H1 (cell line): Measurements from ENCODE around the gene SH3PXD2B. TPM values are rescaled to one million over a fixed set of nuclear protein-coding genes. Genes with fewer than 3 reads are reported as not detected.

ENCODE experiments used
- CTCF ChIA-PET: fragments of 300-600 bp; sonication (Branson Sonifier 250); formaldehyde crosslinking; loops from one replicate; lab custom pipeline; 2021; ENCODE audit not compliant: partially characterized antibody; lab: Charles Lee
- POLR2A ChIA-PET: fragments of 300-600 bp; sonication (Branson Sonifier 250); formaldehyde crosslinking; loops from one replicate; lab custom pipeline; 2021; ENCODE audit warnings: inconsistent platforms; ENCODE audit not compliant: partially characterized antibody; lab: Charles Lee
- DNase-seq, 2 experiments: peaks; one replicate each; pipeline versions ENCODE4 v3.0.0 to v3.0.0-alpha.2; 2010 to 2022; ENCODE audit warnings: low spot score in 2 of 2, low read depth in 1 of 2, mixed read lengths in 1 of 2
- FAIRE-seq: peaks from 2 replicates; lab custom pipeline; 2011; peaks lifted over from hg19 to GRCh38; lab: Jason Lieb, UNC
- H2AFZ ChIP-seq: 2 replicates; pipeline ENCODE4 v1.8.1; 2012; ENCODE audit warnings: low read length, inconsistent platforms
- H2AK5ac ChIP-seq: 2 replicates; pipeline ENCODE4 v1.6.1; 2013; ENCODE audit warnings: low read depth, low read length
- H2BK120ac ChIP-seq: replicated peaks from 2 replicates; pipeline ENCODE3; 2013; ENCODE audit warnings: low read depth, low read length, inconsistent platforms
- H2BK12ac ChIP-seq: 2 replicates; pipeline ENCODE4 v1.6.1; 2013; ENCODE audit warnings: low read depth, low read length
- H2BK15ac ChIP-seq: 2 replicates; pipeline ENCODE4 v1.6.1; 2013; ENCODE audit warnings: low read length
- H2BK20ac ChIP-seq: 2 replicates; pipeline ENCODE4 v1.6.1; 2013; ENCODE audit warnings: low read length
- H2BK5ac ChIP-seq: 2 replicates; pipeline ENCODE4 v1.6.1; 2013; ENCODE audit warnings: low read depth, low read length
- H3K14ac ChIP-seq: 2 replicates; pipeline ENCODE4 v1.6.1; 2013; ENCODE audit warnings: inconsistent platforms; ENCODE audit not compliant: insufficient read length
- H3K18ac ChIP-seq: 2 replicates; pipeline ENCODE4 v1.6.1; 2013; ENCODE audit warnings: low read length; ENCODE audit errors: extremely low read depth
- H3K23ac ChIP-seq: 2 replicates; pipeline ENCODE4 v1.6.1; 2013; ENCODE audit warnings: inconsistent platforms; ENCODE audit not compliant: insufficient read length
- H3K23me2 ChIP-seq: 2 replicates; pipeline ENCODE4 v1.6.1; 2013; ENCODE audit warnings: low read depth, low read length
- H3K27ac ChIP-seq: 2 replicates; pipeline ENCODE4 v1.6.1; 2011; ENCODE audit warnings: low read depth, low read length, inconsistent platforms
- H3K27me3 ChIP-seq, 4 experiments: replicated peaks in 1 of 4; 1 replicate in 1 of 4; 2 replicates in 3 of 4; pipeline versions ENCODE4 v1.6.1 to v1.8.1; 2011 to 2013; ENCODE audit warnings: low read length in 3 of 4, mild to moderate bottlenecking in 3 of 4, inconsistent platforms in 2 of 4, mixed read lengths in 2 of 4, moderate library complexity in 1 of 4; ENCODE audit not compliant: control insufficient read depth in 3 of 4, insufficient read depth in 3 of 4; ENCODE audit errors: extremely low read depth in 1 of 4
- H3K36me3 ChIP-seq, 4 experiments: 2 replicates each; pipeline versions ENCODE4 v1.6.1 to v1.8.1; 2011 to 2013; ENCODE audit warnings: mild to moderate bottlenecking in 4 of 4, low read length in 3 of 4, moderate library complexity in 2 of 4, control low read depth in 1 of 4, inconsistent platforms in 1 of 4; ENCODE audit not compliant: insufficient read depth in 4 of 4, control insufficient read depth in 2 of 4
- H3K4ac ChIP-seq: replicated peaks from 2 replicates; pipeline ENCODE3; 2013; ENCODE audit warnings: low read length, low read depth, mixed read lengths, inconsistent platforms; ENCODE audit not compliant: insufficient read length
- H3K4me1 ChIP-seq, 4 experiments: replicated peaks in 1 of 4; 1 replicate in 1 of 4; 2 replicates in 3 of 4; pipeline versions ENCODE4 v1.6.1 to v1.8.1; 2011 to 2013; ENCODE audit warnings: low read length in 3 of 4, inconsistent platforms in 2 of 4, mixed read lengths in 1 of 4; ENCODE audit not compliant: insufficient read depth in 4 of 4, control insufficient read depth in 3 of 4
- H3K4me2 ChIP-seq, 2 experiments: 2 replicates each; pipeline versions ENCODE4 v1.6.1 to v1.8.1; 2011 to 2013; ENCODE audit warnings: low read depth in 2 of 2, low read length in 2 of 2, control low read depth in 1 of 2, inconsistent platforms in 1 of 2, mild to moderate bottlenecking in 1 of 2; ENCODE audit not compliant: insufficient read depth in 1 of 2
- H3K4me3 ChIP-seq, 4 experiments: fragments of 200-600, 300-600 bp in 1 of 4; sonication (generic), shearing (Covaris generic), sonication (Bioruptor Twin) in 1 of 4; 2 replicates each; pipeline versions ENCODE4 v1.5.1 to v1.8.1; 2011 to 2016; ENCODE audit warnings: low read length in 4 of 4, low read depth in 3 of 4, control low read depth in 2 of 4, inconsistent platforms in 2 of 4, mild to moderate bottlenecking in 2 of 4, mixed read lengths in 1 of 4, moderate library complexity in 1 of 4; ENCODE audit not compliant: insufficient read depth in 2 of 4; ENCODE audit errors: extremely low read depth in 1 of 4
- H3K56ac ChIP-seq: replicated peaks from 2 replicates; pipeline ENCODE3; 2013; ENCODE audit warnings: low read depth, mild to moderate bottlenecking, mixed read lengths, low read length, inconsistent platforms; ENCODE audit not compliant: insufficient read length
- H3K79me1 ChIP-seq: 2 replicates; pipeline ENCODE4 v1.6.1; 2013; ENCODE audit warnings: low read depth, low read length, control low read depth
- H3K79me2 ChIP-seq, 2 experiments: 2 replicates each; pipeline versions ENCODE4 v1.6.1 to v1.8.1; 2012 to 2013; ENCODE audit warnings: low read length in 2 of 2, mild to moderate bottlenecking in 2 of 2, inconsistent platforms in 1 of 2; ENCODE audit not compliant: insufficient read depth in 2 of 2, control insufficient read depth in 1 of 2
- H3K9ac ChIP-seq, 4 experiments: replicated peaks in 1 of 4; 1 replicate in 1 of 4; 2 replicates in 3 of 4; pipeline versions ENCODE4 v1.6.1 to v1.8.1; 2011 to 2013; ENCODE audit warnings: low read depth in 3 of 4, low read length in 3 of 4, control low read depth in 2 of 4, mild to moderate bottlenecking in 2 of 4, moderate library complexity in 2 of 4, inconsistent platforms in 1 of 4; ENCODE audit errors: extremely low read depth in 1 of 4
- H3K9me3 ChIP-seq, 2 experiments: 2 replicates each; pipeline versions ENCODE4 v1.6.1 to v1.8.1; 2012 to 2013; ENCODE audit warnings: mild to moderate bottlenecking in 2 of 2, moderate library complexity in 2 of 2, control low read depth in 1 of 2, inconsistent platforms in 1 of 2, low read depth in 1 of 2, low read length in 1 of 2, mixed read lengths in 1 of 2; ENCODE audit not compliant: insufficient read depth in 2 of 2
- H4K20me1 ChIP-seq, 2 experiments: replicated peaks in 1 of 2; 2 replicates each; pipeline versions ENCODE3 to v1.8.1; 2011 to 2013; ENCODE audit warnings: inconsistent platforms in 2 of 2, low read length in 2 of 2, mild to moderate bottlenecking in 1 of 2; ENCODE audit not compliant: insufficient read depth in 2 of 2, control insufficient read depth in 1 of 2
- H4K5ac ChIP-seq: 2 replicates; pipeline ENCODE4 v1.6.1; 2013; ENCODE audit warnings: low read length, low read depth, mixed read lengths, inconsistent platforms; ENCODE audit not compliant: insufficient read length
- H4K8ac ChIP-seq: 2 replicates; pipeline ENCODE4 v1.8.0; 2013; ENCODE audit warnings: mild to moderate bottlenecking, moderate library complexity, low read length, inconsistent platforms; ENCODE audit not compliant: insufficient read depth; ENCODE audit errors: extremely low read depth
- H4K91ac ChIP-seq: replicated peaks from 2 replicates; pipeline ENCODE3; 2013; ENCODE audit warnings: low read length, mixed read lengths, inconsistent platforms; ENCODE audit not compliant: insufficient read length
- GABPA ChIP-seq: IDR thresholded peaks from 2 replicates; pipeline ENCODE4 v1.6.1; 2011; ENCODE audit warnings: mild to moderate bottlenecking, low read length, moderate library complexity, borderline replicate concordance; ENCODE audit not compliant: insufficient read depth
- MAFK ChIP-seq: IDR thresholded peaks from 2 replicates; pipeline ENCODE4 v1.6.1; 2012; ENCODE audit warnings: low read depth, mild to moderate bottlenecking, improper control_type of control experiment, low read length
- POU5F1 ChIP-seq: IDR thresholded peaks from 2 replicates; pipeline ENCODE4 v1.6.1; 2011; ENCODE audit warnings: low read depth, mild to moderate bottlenecking, low read length, moderate library complexity
- RNF2 ChIP-seq: fragments of 200-900, 300-1000 bp; sonication (generic); IDR thresholded peaks from 2 replicates; pipeline ENCODE4 v1.7.1; 2016; ENCODE audit warnings: borderline replicate concordance, low read depth, mild to moderate bottlenecking, antibody characterized with exemption, low read length; ENCODE audit not compliant: poor library complexity, severe bottlenecking; ENCODE audit errors: missing control alignments
- SRF ChIP-seq: IDR thresholded peaks from 2 replicates; pipeline ENCODE4 v1.6.1; 2011; ENCODE audit warnings: mild to moderate bottlenecking, low read depth, low read length, moderate library complexity
- WGBS, 2 experiments: shearing (Covaris generic) in 1 of 2; methylation state at CpG; one replicate each; pipeline versions ENCODE4 v1.1.6 to v1.1.7; 2013 to 2015; ENCODE audit warnings: low lambda C conversion rate in 2 of 2, mixed read lengths in 2 of 2, inconsistent platforms in 1 of 2, low coverage in 1 of 2, missing lambda C conversion rate in 1 of 2; ENCODE audit not compliant: insufficient replicate concordance in 2 of 2, insufficient coverage in 1 of 2, insufficient read length in 1 of 2; ENCODE audit errors: extremely low coverage in 1 of 2, missing lambda C conversion rate in 1 of 2; 5-methylcytosine and 5-hydroxymethylcytosine counted together
- polyA plus RNA-seq, 7 experiments: library from polyadenylated mRNA; depleted of rRNA in 3 of 7; stranded (reverse) in 5 of 7; unstranded in 2 of 7; fragments of >200 nt in 5 of 7; fragments of 200-250 nt in 2 of 7; gene quantifications; 1 replicate in 5 of 7; 2 replicates in 1 of 7; 4 replicates in 1 of 7; pipeline versions ENCODE4 v1.2.1 to v1.2.3, GENCODE V29; 2011 to 2013; ENCODE audit warnings: missing spikeins in 2 of 7, mixed read lengths in 2 of 7
- total RNA-seq: library from RNA; stranded (reverse); fragmentation: NEBNext Ultra II Directional; extraction: Animal tissue kit (Norgen Biotek cat#: 25700); gene quantifications from 2 replicates; pipeline ENCODE4 v1.2.1, GENCODE V29; 2021
- TF ChIP-seq, protein P1 (sequence below): IDR thresholded peaks from 2 replicates; pipeline ENCODE4 v1.6.1; 2012; ENCODE audit warnings: inconsistent platforms
- TF ChIP-seq, protein P2 (sequence below): IDR thresholded peaks from 2 replicates; pipeline ENCODE4 v1.6.1; 2012; ENCODE audit warnings: low read length, inconsistent platforms

The SH3PXD2B gene
- total and polyA plus RNA-seq, 2 of the 8 experiments (the other 6 are each of a cell fraction or from before 2014, with no cell fraction given): 32.9 to 72.9 TPM

GRCh38 chr5:172441262-172441751 lies 13.0 kb downstream of the SH3PXD2B start:
- Histone ChIP-seq H3K9me3 (no peaks in the 10 kb centered on the region), H3K79me2 (peaks cover 4 to 88% of the 10 kb centered on the region in 2 experiments; a peak in 3 of 4 replicates), H4K8ac (no peak overlapping the region), H3K9ac (no peak overlapping the region), H4K91ac (no peak overlapping the region), H2BK15ac (no peak overlapping the region), H4K5ac (no peak overlapping the region), H4K20me1 (peaks cover 30 to 55% of the 10 kb centered on the region in 2 experiments), H2BK20ac (no peak overlapping the region), H2AFZ (no peak overlapping the region), H3K18ac (no peak overlapping the region), H3K4me3 (no peak overlapping the region), H3K4me2 (no peak overlapping the region), H2BK12ac (0 out of 2 replicates have a peak overlapping the region, but pooled peaks have one; percentile 52), H2AK5ac (no peak overlapping the region), H3K36me3 (no peaks in the 10 kb centered on the region; a peak in 1 of 8 replicates), H3K56ac (no peak overlapping the region), H2BK5ac (no peak overlapping the region; the same call in 1 of the 2 replicates), H3K4me1 (peaks cover 0 to 2% (median under 1%) of the 10 kb centered on the region in 4 experiments; a peak in 2 of 7 replicates), H3K23ac (no peak overlapping the region), H3K23me2 (no peaks in the 10 kb centered on the region), H3K27ac (no peak overlapping the region), H3K79me1 (peaks cover 41% of the 10 kb centered on the region), H3K4ac (no peak overlapping the region), H3K14ac (no peak overlapping the region), H2BK120ac (no peak overlapping the region), H3K27me3 (no peaks in the 10 kb centered on the region)
- WGBS, 2 experiments: 90% methylated on average over 14 of the region's 14 CpGs; no CpG with 5 or more reads in 1 of the 2 experiments
- DNase-seq (no peak), FAIRE-seq (no peak)
- POLR2A ChIA-PET: interaction anchor here (1.0 kb wide), 1 partner anchor 14 kb away, joined by 3 read pairs; no protein-coding TSS in a partner anchor
- TF ChIP-seq GABPA: no peak
- TF ChIP-seq RNF2: no peak
- TF ChIP-seq, protein P1, sequence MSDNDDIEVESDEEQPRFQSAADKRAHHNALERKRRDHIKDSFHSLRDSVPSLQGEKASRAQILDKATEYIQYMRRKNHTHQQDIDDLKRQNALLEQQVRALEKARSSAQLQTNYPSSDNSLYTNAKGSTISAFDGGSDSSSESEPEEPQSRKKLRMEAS: no peak
- no peak for TF ChIP-seq MAFK
- TF ChIP-seq, protein P2, sequence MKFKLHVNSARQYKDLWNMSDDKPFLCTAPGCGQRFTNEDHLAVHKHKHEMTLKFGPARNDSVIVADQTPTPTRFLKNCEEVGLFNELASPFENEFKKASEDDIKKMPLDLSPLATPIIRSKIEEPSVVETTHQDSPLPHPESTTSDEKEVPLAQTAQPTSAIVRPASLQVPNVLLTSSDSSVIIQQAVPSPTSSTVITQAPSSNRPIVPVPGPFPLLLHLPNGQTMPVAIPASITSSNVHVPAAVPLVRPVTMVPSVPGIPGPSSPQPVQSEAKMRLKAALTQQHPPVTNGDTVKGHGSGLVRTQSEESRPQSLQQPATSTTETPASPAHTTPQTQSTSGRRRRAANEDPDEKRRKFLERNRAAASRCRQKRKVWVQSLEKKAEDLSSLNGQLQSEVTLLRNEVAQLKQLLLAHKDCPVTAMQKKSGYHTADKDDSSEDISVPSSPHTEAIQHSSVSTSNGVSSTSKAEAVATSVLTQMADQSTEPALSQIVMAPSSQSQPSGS: no peak
- TF ChIP-seq POU5F1: no peak
- no peak for TF ChIP-seq SRF
- CTCF ChIA-PET: interaction anchor here (1.3 to 8.8 kb wide), 2 partner anchors 10 to 16 kb away, joined by 4 to 94 read pairs; no protein-coding TSS in a partner anchor
